DOHH2 (cell line): ENCODE results near the gene GLMP.
A peak's percentile ranks its signal among the peaks of the same experiment; 100 is the strongest.

ENCODE experiments used
- H3F3A ChIP-seq: fragments of 200-600 bp; sonication (generic), shearing (Covaris generic); 2 replicates; pipeline ENCODE4 v1.6.0; 2016; ENCODE audit warnings: antibody characterized with exemption, mild to moderate bottlenecking; ENCODE audit not compliant: control insufficient read depth, insufficient read depth
- H3K27ac ChIP-seq: fragments of 200-600 bp; sonication (generic); 2 replicates; pipeline ENCODE4 v1.5.1; 2014; ENCODE audit warnings: low read depth, mild to moderate bottlenecking, low read length, moderate library complexity
- H3K27me3 ChIP-seq: fragments of 200-600 bp; sonication (generic); 2 replicates; pipeline ENCODE4 v1.6.1; 2014; ENCODE audit warnings: mild to moderate bottlenecking, low read length, mixed read lengths; ENCODE audit not compliant: control insufficient read depth
- H3K36me3 ChIP-seq: fragments of 200-600 bp; sonication (generic); 2 replicates; pipeline ENCODE4 v1.6.1; 2014; ENCODE audit warnings: mild to moderate bottlenecking, low read length, moderate library complexity, mixed read lengths; ENCODE audit not compliant: control insufficient read depth
- H3K4me1 ChIP-seq: fragments of 200-600 bp; sonication (generic); 2 replicates; pipeline ENCODE4 v1.6.1; 2014; ENCODE audit warnings: mild to moderate bottlenecking, low read length, mixed read lengths; ENCODE audit not compliant: control insufficient read depth
- H3K4me2 ChIP-seq: fragments of 200-600 bp; sonication (generic); 2 replicates; pipeline ENCODE4 v1.6.0; 2014; ENCODE audit warnings: mild to moderate bottlenecking, low read length, moderate library complexity
- H3K4me3 ChIP-seq: fragments of 200-600 bp; sonication (generic); 2 replicates; pipeline ENCODE4 v1.5.1; 2014; ENCODE audit warnings: mild to moderate bottlenecking, low read length, mixed read lengths
- H3K79me2 ChIP-seq: fragments of 200-600 bp; sonication (generic); 2 replicates; pipeline ENCODE4 v1.6.1; 2014; ENCODE audit warnings: mild to moderate bottlenecking, low read length, mixed read lengths; ENCODE audit not compliant: control insufficient read depth
- H3K9me2 ChIP-seq: fragments of 200-600 bp; sonication (generic); replicated peaks from 2 replicates; pipeline ENCODE4 v1.6.1; 2014; ENCODE audit warnings: mild to moderate bottlenecking, low read length, mixed read lengths; ENCODE audit not compliant: control insufficient read depth
- H3K9me3 ChIP-seq: fragments of 200-600 bp; sonication (generic); 2 replicates; pipeline ENCODE4 v1.6.1; 2014; ENCODE audit warnings: antibody characterized with exemption, low read length, mixed read lengths; ENCODE audit not compliant: control insufficient read depth, insufficient read depth
- H4K20me1 ChIP-seq: fragments of 200-600 bp; sonication (generic); 2 replicates; pipeline ENCODE4 v1.6.0; 2014; ENCODE audit warnings: low read depth, mild to moderate bottlenecking, antibody characterized with exemption, low read length, moderate library complexity; ENCODE audit not compliant: control insufficient read depth, insufficient read depth
- CTCF ChIP-seq: fragments of 200-600 bp; sonication (generic); IDR thresholded peaks from one replicate; pipeline ENCODE4 v1.5.1; 2014; ENCODE audit warnings: antibody characterized with exemption, mild to moderate bottlenecking, low read depth, low read length; ENCODE audit not compliant: poor library complexity, severe bottlenecking
- EZH2phosphoT487 ChIP-seq: fragments of 200-600 bp; sonication (generic); IDR thresholded peaks from 2 replicates; pipeline ENCODE4 v1.6.1; 2017; ENCODE audit warnings: borderline replicate concordance, mild to moderate bottlenecking, antibody characterized with exemption, low read length, moderate library complexity, mixed read lengths

The GLMP gene

GRCh38 chr1:156295391-156295947 is at the start of gene GLMP:
Gene GLMP (minus strand): TSS chr1:156295679. CDS start chr1:156295645, 34 bp downstream.
- Histone ChIP-seq H3K4me2 (peak within 1 kb of the TSS; percentile 57), H4K20me1 (no peaks in the 10 kb centered on the region), H3K9me2 (no peaks in the 10 kb centered on the region), H3K4me1 (no peaks in the 10 kb centered on the region; the same call in 1 of the 2 replicates), H3K79me2 (no peaks in the 10 kb centered on the region), H3K9me3 (no peaks in the 10 kb centered on the region), H3K27me3 (no peaks in the 10 kb centered on the region), H3K36me3 (peaks cover 6% of the 10 kb centered on the region; the same call in 1 of the 2 replicates), H3F3A (0 out of 2 replicates have a peak, but pooled peaks cover 2% of the 10 kb centered on the region), H3K4me3 (peak within 1 kb of the TSS; percentile 63), H3K27ac (no peak within 1 kb of the TSS)
- TF ChIP-seq CTCF (no peak), EZH2phosphoT487 (no peak)

- H3K27ac ChIP-seq, result no peak overlapping the region
- no peaks in the 10 kb centered on the region for H3K9me2 ChIP-seq
- 0 out of 2 replicates have a peak, but pooled peaks cover 3% of the 10 kb centered on the region for H3K79me2 ChIP-seq
- H3K4me3 ChIP-seq, result no peak overlapping the region
- H3F3A ChIP-seq, result peaks cover 4% of the 10 kb centered on the region; the same call in 1 of the 2 replicates
- H4K20me1 ChIP-seq, result no peaks in the 10 kb centered on the region
- H3K36me3 ChIP-seq, result no peaks in the 10 kb centered on the region
- TF ChIP-seq EZH2phosphoT487, result no peak
- TF ChIP-seq CTCF, result no peak
- peaks cover 13% of the 10 kb centered on the region for H3K27me3 ChIP-seq
- H3K4me1 ChIP-seq, result peaks cover 3% of the 10 kb centered on the region
- H3K9me3 ChIP-seq, result no peaks in the 10 kb centered on the region
- H3K4me2 ChIP-seq, result no peak overlapping the region
These were observed 48.9 kb upstream of the GLMP start for GRCh38 chr1:156344409-156344808.

- Histone ChIP-seq H3K9me2 (no peaks in the 10 kb centered on the region), H4K20me1 (no peaks in the 10 kb centered on the region), H3K4me3 (no peak overlapping the region), H3K27me3 (peaks cover 9% of the 10 kb centered on the region), H3K36me3 (peaks cover 3% of the 10 kb centered on the region; the same call in 1 of the 2 replicates), H3K9me3 (no peaks in the 10 kb centered on the region), H3K27ac (no peak overlapping the region), H3K4me1 (peaks cover 6% of the 10 kb centered on the region), H3F3A (peaks cover 10% of the 10 kb centered on the region; the same call in 1 of the 2 replicates), H3K4me2 (no peak overlapping the region), H3K79me2 (peaks cover 14% of the 10 kb centered on the region)
- TF ChIP-seq EZH2phosphoT487 (no peak), CTCF (no peak)
These were observed 46.9 kb upstream of the GLMP start for GRCh38 chr1:156342166-156342955.
